Activated CD4-positive, CD25-positive, alpha-beta regulatory T cell treated with anti-CD3 and anti-CD28 coated beads, Interleukin-2, amount 50 U/mL, for 16 hours (primary cell): ENCODE measurements around the gene ANKRD36.
"Not testable (repeated sequence)": the region's sequence is repeated elsewhere in the genome, so short reads cannot be mapped to it uniquely, and the experiment has no call there.

Experiments used
- DNase-seq: peaks from one replicate; pipeline ENCODE4 v3.0.0-alpha.2; 2020; ENCODE audit warnings: low read depth, low spot score

The ANKRD36 gene

GRCh38 chr2:97113050-97113881 is at the start of gene ANKRD36:
ANKRD36 (plus strand) TSS chr2:97113153; CDS start chr2:97113740, 587 bp downstream.
- DNase-seq: peak; percentile 60

- not testable (repeated sequence) for DNase-seq
Observed at GRCh38 chr2:97066030-97066429, 46.9 kb upstream of the ANKRD36 start.

- no peak for DNase-seq
Observed at GRCh38 chr2:97067279-97068004, 45.5 kb upstream of the ANKRD36 start.

GRCh38 chr2:97068074-97068473 is 44.9 kb upstream of the ANKRD36 start:
- DNase-seq: no peak

GRCh38 chr2:97068722-97069121 is 44.2 kb upstream of the ANKRD36 start:
- not testable (repeated sequence) for DNase-seq

- not testable (repeated sequence) for DNase-seq
Observed at GRCh38 chr2:97070915-97071314, 42.0 kb upstream of the ANKRD36 start.

- DNase-seq: not testable (repeated sequence)
Observed at GRCh38 chr2:97077213-97077612, 35.7 kb upstream of the ANKRD36 start.

- not testable (repeated sequence) for DNase-seq
Observed at GRCh38 chr2:97080855-97081254, 32.1 kb upstream of the ANKRD36 start.

- DNase-seq: not testable (repeated sequence)
Observed at GRCh38 chr2:97082206-97082605, 30.7 kb upstream of the ANKRD36 start.

GRCh38 chr2:97083516-97083915 is 29.4 kb upstream of the ANKRD36 start:
- not testable (repeated sequence) for DNase-seq

GRCh38 chr2:97085093-97085492 is 27.9 kb upstream of the ANKRD36 start:
- DNase-seq: not testable (repeated sequence)

- not testable (repeated sequence) for DNase-seq
Observed at GRCh38 chr2:97088706-97089105, 24.2 kb upstream of the ANKRD36 start.

GRCh38 chr2:97092946-97093345 is 20.0 kb upstream of the ANKRD36 start:
- not testable (repeated sequence) for DNase-seq

- DNase-seq: not testable (repeated sequence)
Observed at GRCh38 chr2:97093983-97094771, 18.8 kb upstream of the ANKRD36 start.

GRCh38 chr2:97094772-97095611 is 18.0 kb upstream of the ANKRD36 start, which contains the start of gene FAHD2B:
FAHD2B (minus strand) TSS chr2:97094882; CDS start chr2:97091706, 3,176 bp downstream.
- peak; percentile 67 for DNase-seq

- no peak for DNase-seq
Observed at GRCh38 chr2:97095661-97096060, 17.3 kb upstream of the ANKRD36 start.

- not testable (repeated sequence) for DNase-seq
Observed at GRCh38 chr2:97098786-97099372, 14.1 kb upstream of the ANKRD36 start.

GRCh38 chr2:97106878-97107277 is 6.1 kb upstream of the ANKRD36 start:
- not testable (repeated sequence) for DNase-seq

- not testable (repeated sequence) for DNase-seq
Observed at GRCh38 chr2:97111246-97111645, 1.7 kb upstream of the ANKRD36 start.

- DNase-seq: peak; percentile 43
Observed at GRCh38 chr2:97112320-97113049, 468 bp upstream of the ANKRD36 start.
